ENCODE results near the gene SCNN1B. TPM values are rescaled to one million over a fixed set of nuclear protein-coding genes. Genes with fewer than 3 reads are reported as not detected.

SCNN1B gene
- total and polyA plus RNA-seq, 8 donors: 0.47 to 2.3 (median 1.0) TPM

- DNase-seq (no peak), FAIRE-seq (no peak), ATAC-seq (no peak)
- no peak for TF ChIP-seq CTCF (IDR thresholded peaks at IDR 0.05)
- Histone ChIP-seq H3K4me1 (no peaks in the 10 kb centered on the region), H3K36me3 (no peaks in the 10 kb centered on the region), H3K27me3 (no peaks in the 10 kb centered on the region), H3K27ac (no peak overlapping the region), H3K9me3 (no peaks in the 10 kb centered on the region), H3K4me3 (no peak overlapping the region)
- 35 to 38% methylated on average over 3 of the region's 3 CpGs for WGBS, 2 donors
- intact Hi-C loops (cut with DNase I): no loop called here
These were observed 45.7 kb upstream of the SCNN1B start for GRCh38 chr16:23256440-23256839.

GRCh38 chr16:23257682-23258081, 44.4 kb upstream of the SCNN1B start:
- no peaks in the 10 kb centered on the region for H3K27me3 ChIP-seq
- ATAC-seq: no peak
- intact Hi-C loops (cut with DNase I): no loop called here

GRCh38 chr16:23258919-23259237, 43.2 kb upstream of the SCNN1B start:
- ATAC-seq (no peak), FAIRE-seq (no peak), DNase-seq (no peak)
- Histone ChIP-seq H3K4me3 (no peak overlapping the region), H3K27me3 (no peaks in the 10 kb centered on the region), H3K27ac (no peak overlapping the region), H3K4me1 (no peaks in the 10 kb centered on the region), H3K9me3 (no peaks in the 10 kb centered on the region), H3K36me3 (no peaks in the 10 kb centered on the region)
- TF ChIP-seq CTCF (IDR thresholded peaks at IDR 0.05): no peak
- intact Hi-C loops (cut with DNase I): no loop called here
- 62 to 71% methylated on average over 2 of the region's 2 CpGs for WGBS, 2 donors

More at GRCh38 chr16:23257682-23258081, 44.4 kb upstream of the SCNN1B start:
- Histone ChIP-seq H3K27ac (no peak overlapping the region), H3K9me3 (no peaks in the 10 kb centered on the region), H3K4me1 (no peaks in the 10 kb centered on the region), H3K36me3 (no peaks in the 10 kb centered on the region), H3K4me3 (no peak overlapping the region)
- FAIRE-seq (no peak), DNase-seq (no peak)
- no peak for TF ChIP-seq CTCF (IDR thresholded peaks at IDR 0.05)
- WGBS, 2 donors: 31 to 59% methylated on average over 1 of the region's 1 CpG

- intact Hi-C loops (cut with DNase I): no loop called here
- WGBS, 2 donors: 45 to 52% methylated on average over 6 of the region's 6 CpGs
- Histone ChIP-seq H3K36me3 (no peaks in the 10 kb centered on the region), H3K4me1 (no peaks in the 10 kb centered on the region), H3K4me3 (no peak overlapping the region), H3K27me3 (no peaks in the 10 kb centered on the region), H3K27ac (no peak overlapping the region), H3K9me3 (no peaks in the 10 kb centered on the region)
- no peak for ATAC-seq
- no peak for FAIRE-seq
- DNase-seq: no peak
- TF ChIP-seq CTCF (IDR thresholded peaks at IDR 0.05): no peak
These were observed 34.5 kb upstream of the SCNN1B start for GRCh38 chr16:23267647-23268046.

GRCh38 chr16:23268561-23268960, 33.5 kb upstream of the SCNN1B start:
- intact Hi-C loops (cut with DNase I): no loop called here
- DNase-seq: no peak
- no peak overlapping the region for H3K4me3 ChIP-seq
- no peaks in the 10 kb centered on the region for H3K27me3 ChIP-seq
- no peak overlapping the region for H3K27ac ChIP-seq
- ATAC-seq: no peak
- no peaks in the 10 kb centered on the region for H3K36me3 ChIP-seq
- H3K9me3 ChIP-seq: no peaks in the 10 kb centered on the region
- no peaks in the 10 kb centered on the region for H3K4me1 ChIP-seq
- FAIRE-seq: no peak
- no peak for TF ChIP-seq CTCF (IDR thresholded peaks at IDR 0.05)

Data from pancreas (tissue), 10 donors.